Mammary epithelial cell (primary cell): ENCODE data around the gene MRPL14.

Experiments used
- CTCF ChIP-seq, 2 donors: IDR thresholded peaks in 1 of 2; conservative IDR thresholded peaks in 1 of 2; 2 replicates each; pipeline ENCODE4 v1.5.1; 2011 to 2012; ENCODE audit warnings: inconsistent platforms in 2 of 2, low read length in 2 of 2, mild to moderate bottlenecking in 2 of 2, control low read depth in 1 of 2, low read depth in 1 of 2; ENCODE audit not compliant: insufficient read depth in 1 of 2; ENCODE audit errors: extremely low read depth in 1 of 2
- EZH2 ChIP-seq: IDR thresholded peaks from 2 replicates; pipeline ENCODE4 v1.6.1; 2012; ENCODE audit warnings: low read length, inconsistent platforms, borderline replicate concordance

DNA sequence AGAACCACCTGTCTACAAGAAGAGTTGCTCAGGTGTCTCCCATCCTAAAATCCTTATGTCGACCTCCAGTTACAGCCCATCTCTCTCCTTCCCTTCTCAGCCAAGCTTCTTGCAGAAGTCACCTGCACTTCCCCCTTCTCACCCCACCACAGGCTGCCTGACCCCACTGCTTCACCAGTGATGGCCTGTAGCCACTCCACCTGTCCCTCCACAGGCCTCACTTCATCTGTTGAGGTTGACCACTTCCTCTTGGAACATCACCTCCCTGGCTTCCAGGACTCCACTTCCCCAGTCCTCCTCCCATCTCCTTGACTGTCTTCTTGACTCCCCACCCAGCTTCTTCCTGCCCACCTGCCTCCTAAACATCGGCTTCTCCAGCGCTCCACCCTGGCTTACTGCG is 25.4 kb downstream of the MRPL14 start:
- TF ChIP-seq CTCF (conservative IDR thresholded peaks at IDR 0.05 in 1 of 2, IDR thresholded peaks at IDR 0.05 in 1 of 2; ENCODE audit: extremely low read depth in 1 of 2, insufficient read depth in 1 of 2, low read depth in 1 of 2, low read length in 2 of 2): no peak
- TF ChIP-seq EZH2: no peak
